SK-N-SH treated with all-trans-retinoic acid at 6 μM for 48 hours (cell line): ENCODE results near the gene FBLN5.

Experiments used
- ATAC-seq: fragments of 200-7000 bp; cut with Tn5 transposase; 3 replicates; pipeline ENCODE4 v1.9.1; 2020; ENCODE audit warnings: mild to moderate bottlenecking, moderate library complexity
- ARNTL ChIP-seq: fragments of 450-650 bp; formaldehyde crosslinking; IDR thresholded peaks from 2 replicates; pipeline ENCODE4 v1.5.0; 2020; ENCODE audit warnings: low read depth, mild to moderate bottlenecking, moderate library complexity, borderline replicate concordance
- BACH2 ChIP-seq: fragments of 250-450 bp; sonication (Bioruptor Pico); IDR thresholded peaks from 2 replicates; pipeline ENCODE4 v1.9.0; 2021; ENCODE audit warnings: mild to moderate bottlenecking, borderline replicate concordance
- CSDC2 ChIP-seq: fragments of 250-450 bp; sonication (Bioruptor Pico); IDR thresholded peaks from 2 replicates; pipeline ENCODE4 v1.5.0; 2020; ENCODE audit warnings: mild to moderate bottlenecking, moderate library complexity
- CSRNP3 ChIP-seq: fragments of 250-450 bp; sonication (Bioruptor Pico); IDR thresholded peaks from 2 replicates; pipeline ENCODE4 v1.5.1; 2021; ENCODE audit warnings: mild to moderate bottlenecking, moderate library complexity
- ESRRG ChIP-seq: fragments of 250-450 bp; sonication (Bioruptor Pico); IDR thresholded peaks from 2 replicates; pipeline ENCODE4 v1.6.1; 2021; ENCODE audit warnings: mild to moderate bottlenecking
- GLIS3 ChIP-seq: fragments of 250-450 bp; sonication (Bioruptor Pico); IDR thresholded peaks from 2 replicates; pipeline ENCODE4 v1.5.0; 2020; ENCODE audit warnings: mild to moderate bottlenecking, moderate library complexity
- ISL1 ChIP-seq: fragments of 250-450 bp; sonication (Bioruptor Pico); IDR thresholded peaks from 2 replicates; pipeline ENCODE4 v2.1.2; 2022; ENCODE audit warnings: mild to moderate bottlenecking, moderate library complexity
- OSR1 ChIP-seq: fragments of 250-450 bp; sonication (Bioruptor Pico); IDR thresholded peaks from 2 replicates; pipeline ENCODE4 v1.8.0; 2022; ENCODE audit warnings: moderate library complexity, mild to moderate bottlenecking, inconsistent platforms
- PATZ1 ChIP-seq: fragments of 250-450 bp; sonication (Bioruptor Pico); IDR thresholded peaks from 2 replicates; pipeline ENCODE4 v1.8.0; 2020; ENCODE audit warnings: mild to moderate bottlenecking, moderate library complexity, borderline replicate concordance
- POU6F1 ChIP-seq: fragments of 250-450 bp; sonication (Bioruptor Pico); IDR thresholded peaks from 2 replicates; pipeline ENCODE4 v1.8.0; 2021; ENCODE audit warnings: low read depth, mild to moderate bottlenecking, moderate library complexity, borderline replicate concordance
- PPARA ChIP-seq: fragments of 250-450 bp; sonication (Bioruptor Pico); IDR thresholded peaks from 2 replicates; pipeline ENCODE4 v1.5.0; 2020; ENCODE audit warnings: mild to moderate bottlenecking, borderline replicate concordance
- RARB ChIP-seq: fragments of 250-450 bp; sonication (Bioruptor Pico); IDR thresholded peaks from 2 replicates; pipeline ENCODE4 v1.8.0; 2021; ENCODE audit warnings: mild to moderate bottlenecking, moderate library complexity
- SNAI2 ChIP-seq: fragments of 250-450 bp; sonication (Bioruptor Pico); IDR thresholded peaks from 2 replicates; pipeline ENCODE4 v1.5.0; 2020; ENCODE audit warnings: mild to moderate bottlenecking, moderate library complexity
- TCF4 ChIP-seq: fragments of 250-450 bp; sonication (Bioruptor Pico); IDR thresholded peaks from 2 replicates; pipeline ENCODE4 v1.8.0; 2021; ENCODE audit warnings: mild to moderate bottlenecking, moderate library complexity, borderline replicate concordance
- TOX ChIP-seq: fragments of 250-450 bp; sonication (Bioruptor Pico); IDR thresholded peaks from 2 replicates; pipeline ENCODE4 v1.8.0; 2021; ENCODE audit warnings: mild to moderate bottlenecking, moderate library complexity, borderline replicate concordance
- TSHZ2 ChIP-seq: fragments of 250-450 bp; sonication (Bioruptor Pico); IDR thresholded peaks from 2 replicates; pipeline ENCODE4 v1.5.0; 2020; ENCODE audit warnings: mild to moderate bottlenecking, moderate library complexity
- ZC3H10 ChIP-seq: fragments of 250-450 bp; sonication (Bioruptor Pico); IDR thresholded peaks from 2 replicates; pipeline ENCODE4 v1.5.1; 2021; ENCODE audit warnings: mild to moderate bottlenecking, moderate library complexity
- ZFP3 ChIP-seq: fragments of 250-450 bp; sonication (Bioruptor Pico); IDR thresholded peaks from 2 replicates; pipeline ENCODE4 v1.5.0; 2020; ENCODE audit warnings: mild to moderate bottlenecking, moderate library complexity
- ZFP30 ChIP-seq: fragments of 450-650 bp; formaldehyde crosslinking; IDR thresholded peaks from 2 replicates; pipeline ENCODE4 v1.5.0; 2022; ENCODE audit warnings: mild to moderate bottlenecking, moderate library complexity
- ZNF8 ChIP-seq: fragments of 450-650 bp; formaldehyde crosslinking; IDR thresholded peaks from 2 replicates; pipeline ENCODE4 v1.5.0; 2020; ENCODE audit warnings: mild to moderate bottlenecking, moderate library complexity

Gene FBLN5

GRCh38 chr14:91893669-91894068, 53.8 kb downstream of the FBLN5 start:
- no peak for ATAC-seq
- no peak for TF ChIP-seq OSR1 (CRISPR knock-in tag)
- TF ChIP-seq RARB (CRISPR knock-in tag) = no peak
- no peak for TF ChIP-seq SNAI2 (CRISPR knock-in tag)

GRCh38 chr14:91893007-91893406, 54.5 kb downstream of the FBLN5 start:
- TF ChIP-seq ARNTL (CRISPR knock-in tag) = no peak
- no peak for TF ChIP-seq ZFP30 (CRISPR knock-in tag)
- no peak for TF ChIP-seq OSR1 (CRISPR knock-in tag)
- TF ChIP-seq ZFP3 = no peak
- no peak for TF ChIP-seq GLIS3
- TF ChIP-seq PPARA (CRISPR knock-in tag) = no peak
- TF ChIP-seq ZNF8 = no peak
- TF ChIP-seq SNAI2 (CRISPR knock-in tag) = no peak
- TF ChIP-seq TOX (CRISPR knock-in tag) = no peak
- no peak for TF ChIP-seq PATZ1 (CRISPR knock-in tag)
- TF ChIP-seq TCF4 = no peak
- no peak for TF ChIP-seq ISL1 (CRISPR knock-in tag)
- no peak for TF ChIP-seq BACH2 (CRISPR knock-in tag)
- TF ChIP-seq TSHZ2 (CRISPR knock-in tag) = no peak
- TF ChIP-seq CSRNP3 (CRISPR knock-in tag) = no peak
- TF ChIP-seq CSDC2 (CRISPR knock-in tag) = no peak
- TF ChIP-seq ESRRG (CRISPR knock-in tag) = no peak
- no peak for TF ChIP-seq ZC3H10 (CRISPR knock-in tag)
- peak; percentile 55; the same call in 2 of the 3 replicates for ATAC-seq

GRCh38 chr14:91891721-91892220, 55.7 kb downstream of the FBLN5 start:
- ATAC-seq = no peak
- TF ChIP-seq CSDC2 (CRISPR knock-in tag) (no peak), ESRRG (CRISPR knock-in tag) (no peak), TSHZ2 (CRISPR knock-in tag) (no peak), SNAI2 (CRISPR knock-in tag) (no peak), POU6F1 (CRISPR knock-in tag) (no peak)
- TF ChIP-seq, all 23 proteins: peak for 0
